Stimulated activated CD4-positive, alpha-beta T cell treated with anti-CD3 and anti-CD28 coated beads, TNF-alpha, amount 100 ng/mL, for 24 hours (primary cell): ENCODE results near the gene C1orf226.
"Not testable (repeated sequence)": the region's sequence is repeated elsewhere in the genome, so short reads cannot be mapped to it uniquely, and the experiment has no call there.

ENCODE experiments used
- DNase-seq, 3 experiments: peaks; one replicate each; pipeline ENCODE4 v3.0.0-alpha.2; 2020; ENCODE audit warnings: low read depth in 3 of 3

C1orf226 gene

DNA sequence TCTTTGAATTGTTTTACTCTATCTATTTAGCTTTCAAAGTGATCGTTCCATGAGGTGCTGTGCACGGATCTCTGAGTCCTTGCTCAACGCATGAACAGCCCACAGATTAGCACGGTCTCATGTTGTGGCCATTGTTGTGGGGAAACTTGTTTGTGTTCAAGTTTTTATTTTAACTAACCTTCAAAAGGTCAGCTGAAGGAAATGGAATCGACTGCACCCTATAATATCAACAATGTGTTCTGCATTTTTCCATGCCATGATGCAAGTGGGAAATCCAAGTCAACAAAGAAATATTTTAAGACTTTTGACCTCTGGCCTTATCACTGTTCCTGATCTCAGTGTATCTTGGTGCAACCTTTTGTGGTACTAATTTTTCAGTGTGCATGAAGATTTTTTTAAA is 24.3 kb downstream of the C1orf226 start:
- DNase-seq, result no peak

GRCh38 chr1:162406811-162407210 is 25.3 kb downstream of the C1orf226 start:
- DNase-seq, result no peak

DNA sequence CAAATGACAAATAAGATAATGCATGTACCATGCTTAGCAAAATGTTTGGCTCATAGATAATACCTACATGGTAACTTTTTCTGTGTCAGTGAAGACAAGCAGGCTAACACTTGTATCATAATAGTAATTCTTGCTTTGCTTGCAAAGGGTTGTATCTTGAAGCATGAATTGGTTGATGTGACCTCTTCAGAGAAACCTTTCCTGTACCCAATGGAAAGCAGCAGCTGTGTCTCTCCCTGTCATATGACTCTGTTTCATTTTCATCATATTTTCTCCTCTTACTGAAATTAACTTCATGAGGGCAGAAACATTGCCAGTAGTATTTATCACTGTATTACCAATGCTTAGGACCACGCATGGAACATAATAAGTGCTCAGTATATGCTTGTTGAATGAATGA is 26.0 kb downstream of the C1orf226 start:
- DNase-seq, result no peak

GRCh38 chr1:162412002-162412401 is 30.5 kb downstream of the C1orf226 start, which contains the start of gene SH2D1B:
TSS of gene SH2D1B (minus strand) at chr1:162412136. CDS start at chr1:162412016, 120 bp downstream.
- no peak for DNase-seq

DNA sequence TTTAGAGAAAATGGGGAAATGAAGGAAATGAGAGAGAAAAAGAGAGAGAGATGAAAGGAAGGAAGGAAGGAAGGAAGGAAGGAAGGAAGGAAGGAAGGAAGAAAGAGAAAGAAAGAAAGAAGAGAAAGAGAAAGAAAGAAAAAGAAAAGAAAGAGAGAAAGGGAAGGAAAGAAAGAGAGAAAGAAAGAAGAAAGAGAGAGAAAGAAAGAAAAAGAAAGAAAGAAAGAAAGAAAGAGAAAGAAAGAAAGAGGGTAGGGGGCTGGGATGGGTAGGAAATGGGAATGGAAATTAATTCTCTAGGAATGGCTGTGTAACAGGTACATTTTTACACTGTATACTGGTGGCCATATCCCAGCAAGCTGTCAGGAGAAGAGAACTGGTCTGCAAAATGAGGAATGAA is 34.7 kb downstream of the C1orf226 start:
- DNase-seq, result no peak

- DNase-seq, result no peak
Measured at GRCh38 chr1:162416909-162417308, 35.4 kb downstream of the C1orf226 start.

DNA sequence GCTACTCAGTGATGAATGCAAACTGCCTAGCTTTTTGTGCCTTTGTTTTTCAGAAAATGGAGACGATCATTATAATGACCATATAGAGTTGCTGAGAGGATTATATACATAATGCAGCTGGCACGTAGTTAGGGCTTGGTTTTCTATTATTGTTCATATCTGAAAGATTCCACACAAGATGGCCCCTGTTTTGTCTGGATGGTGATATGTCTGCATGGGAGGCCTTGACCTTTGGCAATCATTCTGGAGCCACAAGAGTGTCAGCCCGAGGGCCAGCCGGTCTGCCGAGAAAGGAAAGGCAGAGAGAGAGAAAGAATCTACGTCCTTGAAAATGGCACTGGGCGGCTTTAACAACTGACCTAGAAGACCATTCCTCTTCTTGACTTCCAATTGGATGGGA is 36.1 kb downstream of the C1orf226 start:
- no peak for DNase-seq

DNA sequence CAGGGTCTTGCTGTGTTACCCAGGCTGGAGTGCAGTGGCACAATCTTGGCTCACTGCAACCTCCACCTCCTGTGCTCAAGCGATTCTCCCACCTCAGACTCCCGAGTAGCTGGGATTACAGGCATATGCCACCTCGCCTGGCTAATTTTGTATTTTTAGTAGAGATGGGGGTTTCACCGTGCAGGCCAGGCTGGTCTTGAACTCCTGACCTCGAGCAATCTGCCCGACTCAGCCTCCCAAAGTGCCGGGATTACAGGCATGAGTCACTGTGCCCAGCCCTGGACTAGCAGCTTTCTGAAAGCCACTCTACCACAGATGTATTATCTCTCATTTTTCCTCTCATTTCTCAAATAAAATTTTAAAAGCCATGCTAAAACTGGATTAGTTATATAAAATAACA is 37.1 kb downstream of the C1orf226 start:
- DNase-seq, result not testable (repeated sequence)

- not testable (repeated sequence) for DNase-seq
Measured at GRCh38 chr1:162419450-162419931, 38.0 kb downstream of the C1orf226 start.

GRCh38 chr1:162420120-162420519 is 38.6 kb downstream of the C1orf226 start:
- no peak for DNase-seq

GRCh38 chr1:162421258-162422164 is 40.0 kb downstream of the C1orf226 start:
- no peak for DNase-seq

DNA sequence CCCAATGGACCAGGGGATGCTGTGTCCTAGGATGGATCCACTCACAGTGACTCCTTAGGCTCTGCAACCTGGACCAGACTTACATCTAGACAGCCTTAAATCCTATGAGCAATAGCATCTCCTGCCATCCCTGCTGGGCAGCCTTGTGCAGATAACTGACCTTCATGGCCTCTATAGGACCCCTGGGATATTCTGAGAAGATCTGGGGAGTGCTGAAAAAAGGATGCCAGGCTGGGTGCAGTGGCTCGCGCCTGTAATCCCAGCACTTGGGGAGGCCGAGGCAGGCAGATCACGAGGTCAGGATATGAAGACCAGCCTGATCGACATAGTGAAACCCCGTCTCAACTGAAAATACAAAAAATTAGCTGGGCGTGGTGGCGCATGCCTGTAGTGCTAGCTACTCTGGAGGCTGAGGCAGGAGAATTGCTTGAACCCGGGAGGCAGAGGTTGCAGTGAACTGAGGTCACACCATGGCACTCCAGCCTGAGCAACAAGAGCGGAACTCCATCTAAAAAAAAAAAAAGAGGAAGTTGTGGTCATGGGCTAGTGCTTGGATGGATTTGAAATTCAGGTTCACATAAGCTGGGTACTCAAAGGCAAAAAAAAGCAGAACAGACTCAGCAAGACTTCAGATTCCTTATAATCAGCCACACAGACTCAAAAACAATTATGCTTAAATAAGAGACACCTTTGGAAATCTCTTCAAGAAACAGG is 41.3 kb downstream of the C1orf226 start:
- no peak for DNase-seq

DNA sequence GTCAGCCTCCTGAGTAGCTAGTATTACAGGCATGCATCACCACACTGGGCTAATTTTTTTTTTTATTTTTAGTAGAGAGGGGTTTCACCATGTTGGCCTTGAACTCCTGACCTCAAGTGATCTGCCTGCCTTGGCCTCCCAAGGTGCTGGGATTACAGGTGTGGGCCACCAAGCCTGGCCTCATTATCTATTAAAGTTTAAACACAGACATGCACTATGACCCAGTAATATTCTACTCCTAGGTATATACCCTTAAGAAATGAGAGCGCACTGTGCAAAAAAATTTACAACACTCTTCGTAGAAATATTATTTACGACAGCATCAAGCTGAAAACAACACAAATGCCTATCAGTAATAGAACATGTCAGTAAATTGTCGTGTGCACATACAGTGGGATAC is 49.1 kb downstream of the C1orf226 start:
- no peak for DNase-seq

DNA sequence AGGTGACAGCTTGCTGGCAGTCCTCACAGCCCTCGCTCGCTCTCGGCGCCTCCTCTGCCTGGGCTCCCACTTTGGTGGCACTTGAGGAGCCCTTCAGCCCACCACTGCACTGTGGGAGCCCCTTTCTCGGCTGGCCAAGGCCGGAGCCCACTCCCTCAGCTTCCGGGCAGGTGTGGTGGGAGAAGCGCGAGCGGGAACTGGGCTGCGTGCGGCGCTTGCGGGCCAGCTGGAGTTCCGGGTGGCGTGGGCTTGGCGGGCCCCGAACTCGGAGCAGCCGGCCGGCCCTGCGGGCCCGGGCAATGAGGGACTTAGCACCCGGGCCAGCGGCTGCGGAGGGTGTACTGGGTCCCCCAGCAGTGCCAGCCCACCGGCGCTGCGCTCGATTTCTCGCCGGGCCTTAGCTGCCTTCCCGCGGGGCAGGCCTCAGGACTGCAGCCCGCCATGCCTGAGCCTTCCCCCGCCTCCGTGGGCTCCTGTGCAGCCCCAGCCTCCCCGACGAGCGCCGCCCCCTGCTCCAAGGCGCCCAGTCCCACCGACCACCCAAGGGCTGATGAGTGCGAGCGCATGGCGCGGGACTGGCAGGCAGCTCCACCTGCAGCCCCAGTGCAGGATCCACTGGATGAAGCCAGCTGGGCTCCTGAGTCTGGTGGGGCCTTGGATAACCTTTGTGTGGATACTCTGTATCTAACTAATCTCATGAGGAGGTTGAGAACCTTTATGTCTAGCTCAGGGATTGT is 51.6 kb downstream of the C1orf226 start:
- DNase-seq, result not testable (repeated sequence)
